GM21526 (cell line): Measurements from ENCODE around the gene SHISAL1.
"Not testable (repeated sequence)": the region's sequence is repeated elsewhere in the genome, so short reads cannot be mapped to it uniquely, and the experiment has no call there.

Source experiments
- ATAC-seq: cut with Tn5 transposase; IDR thresholded peaks from one replicate; pipeline ENCODE4 v1.9.1; 2021; ENCODE audit warnings: moderate library complexity; ENCODE audit not compliant: unreplicated experiment, low FRiP score

Gene SHISAL1

DNA sequence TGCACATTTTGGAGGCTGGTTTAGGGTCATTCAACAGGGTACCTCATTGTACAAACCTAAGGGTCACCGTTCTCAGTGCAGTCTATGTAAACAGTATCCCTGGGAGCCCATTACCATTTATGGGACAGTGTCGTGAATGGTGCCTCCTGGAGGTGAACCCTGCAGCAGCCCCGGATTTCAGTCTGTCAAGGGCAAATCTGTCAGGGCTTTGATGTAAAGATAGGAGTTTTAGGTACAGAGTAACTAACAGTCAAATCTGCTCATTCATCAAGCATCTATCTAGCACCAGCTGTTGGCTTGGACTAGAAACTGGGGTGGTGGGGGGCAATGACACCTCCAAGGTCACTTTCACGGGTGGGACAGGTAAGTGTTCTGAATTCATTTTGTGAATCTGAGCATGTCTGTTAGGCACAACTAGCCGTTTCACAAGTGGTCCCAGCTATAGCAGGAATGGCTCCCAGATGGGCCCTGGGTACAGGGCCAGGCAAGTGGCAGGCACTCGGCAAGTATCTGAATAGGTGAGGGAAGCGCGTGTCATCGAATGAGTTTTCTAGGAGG lies 68.4 kb downstream of the SHISAL1 start:
- ATAC-seq = no peak

GRCh38 chr22:44243761-44244160 lies 69.0 kb downstream of the SHISAL1 start:
- ATAC-seq = no peak

DNA sequence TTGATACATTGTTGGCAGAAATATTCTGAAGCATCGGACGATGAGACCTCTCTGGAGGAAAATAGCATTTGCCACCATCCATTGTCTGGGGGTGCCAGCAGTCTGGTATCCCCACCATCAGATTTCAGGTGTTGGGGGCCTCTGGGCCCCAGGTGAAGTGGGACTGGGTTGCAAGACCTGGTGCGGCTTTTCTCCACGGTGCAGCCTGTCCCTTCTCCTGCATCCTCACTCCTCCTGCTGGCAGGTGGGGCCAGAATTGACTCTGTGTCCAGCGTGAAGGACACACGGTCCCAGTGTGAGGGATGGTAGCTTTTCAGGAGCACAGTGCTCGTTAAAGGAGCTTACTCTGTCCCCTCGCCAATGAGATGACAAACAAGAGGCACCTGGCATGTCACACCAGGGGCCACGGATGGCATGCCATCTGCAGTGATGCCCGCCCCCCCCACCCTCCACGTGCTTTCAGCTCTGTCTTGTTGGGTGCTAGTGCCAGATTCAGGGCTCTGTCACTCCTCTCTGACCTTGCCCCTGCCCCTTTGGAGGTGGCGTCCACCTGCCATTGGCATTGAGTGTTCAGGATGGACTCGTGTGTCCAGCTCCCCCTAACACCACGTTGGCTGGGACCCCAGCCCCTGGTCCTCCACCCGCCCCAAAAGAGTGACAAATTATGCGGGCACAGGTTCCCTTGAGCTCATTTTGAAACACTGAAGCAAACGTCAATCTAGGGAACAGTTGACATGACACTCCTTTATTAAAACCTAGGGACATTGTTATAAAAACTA lies 69.6 kb downstream of the SHISAL1 start:
- ATAC-seq = no peak

- not testable (repeated sequence) for ATAC-seq
These were observed 71.6 kb downstream of the SHISAL1 start for GRCh38 chr22:44241121-44241520.

GRCh38 chr22:44237290-44237689 lies 75.5 kb downstream of the SHISAL1 start:
- no peak for ATAC-seq

- ATAC-seq = not testable (repeated sequence)
These were observed 78.4 kb downstream of the SHISAL1 start for GRCh38 chr22:44234372-44234771.

GRCh38 chr22:44231233-44231632 lies 81.5 kb downstream of the SHISAL1 start:
- no peak for ATAC-seq

- ATAC-seq = no peak
These were observed 82.9 kb downstream of the SHISAL1 start for GRCh38 chr22:44229809-44230208.

- no peak for ATAC-seq
These were observed 83.4 kb downstream of the SHISAL1 start for GRCh38 chr22:44229331-44229730.

GRCh38 chr22:44225812-44226211 lies 86.9 kb downstream of the SHISAL1 start:
- ATAC-seq = no peak

- ATAC-seq = no peak
These were observed 87.6 kb downstream of the SHISAL1 start for GRCh38 chr22:44225091-44225689.

DNA sequence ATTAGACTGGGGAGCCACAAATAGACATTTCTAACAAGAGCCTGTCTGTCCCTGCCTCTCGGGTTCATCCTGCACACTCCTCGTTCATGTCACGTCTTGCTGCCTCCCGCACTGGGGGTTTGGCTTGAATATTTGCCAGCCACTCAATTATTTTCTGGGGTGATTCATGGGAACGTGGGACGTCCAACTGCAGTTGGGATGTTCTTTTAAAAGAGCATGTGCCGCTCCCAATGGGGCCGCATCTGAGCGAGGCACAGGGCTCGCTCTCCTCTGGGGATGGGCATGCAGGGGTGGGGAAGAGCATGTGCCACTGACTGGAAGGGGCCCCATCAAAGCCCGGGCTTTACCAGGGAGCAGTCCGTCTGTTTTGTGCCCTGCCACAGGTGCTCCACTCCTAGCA lies 88.6 kb downstream of the SHISAL1 start:
- ATAC-seq = no peak

- no peak for ATAC-seq
These were observed 90.9 kb downstream of the SHISAL1 start for GRCh38 chr22:44221710-44222475.

- no peak for ATAC-seq
These were observed 91.7 kb downstream of the SHISAL1 start for GRCh38 chr22:44220727-44221680.

DNA sequence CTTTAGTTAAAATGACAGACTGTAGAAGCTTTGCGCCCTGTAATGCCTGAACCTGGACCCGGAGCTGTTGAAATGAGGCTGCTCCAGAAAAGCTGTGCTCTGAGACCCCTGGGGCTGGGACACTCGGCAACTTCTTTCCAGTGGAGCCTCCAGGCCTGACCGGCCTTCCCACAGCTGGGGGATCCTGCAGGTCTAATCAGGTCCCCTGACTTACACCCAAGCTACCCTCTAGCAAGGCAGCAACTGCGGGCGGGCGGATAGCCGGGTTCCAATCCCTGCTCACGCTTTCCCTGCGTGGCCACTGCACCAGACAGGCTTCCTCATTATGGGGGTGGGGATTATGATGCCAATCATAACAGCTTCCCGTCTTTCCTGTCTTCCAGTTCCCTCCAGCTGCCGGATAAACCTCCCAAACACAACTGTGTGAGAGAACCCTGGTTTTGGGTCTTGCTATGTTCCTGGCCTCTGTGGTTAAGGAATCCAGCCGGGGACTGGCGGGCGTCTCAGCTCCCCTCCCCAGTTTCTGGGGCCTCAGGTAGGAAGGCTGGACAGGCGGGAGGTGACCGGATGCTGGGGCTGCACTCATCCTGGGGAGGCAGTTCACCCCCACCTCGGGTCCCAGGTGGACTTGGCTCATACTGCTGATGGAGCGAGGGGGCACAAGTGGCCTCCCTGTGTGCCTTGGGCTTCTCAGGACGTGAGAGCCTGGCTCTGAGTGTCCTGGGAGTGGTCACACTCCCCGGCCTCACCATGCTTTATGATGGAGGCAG lies 93.5 kb downstream of the SHISAL1 start:
- ATAC-seq = no peak

- no peak for ATAC-seq
These were observed 94.7 kb downstream of the SHISAL1 start for GRCh38 chr22:44218071-44218470.

- no peak for ATAC-seq
These were observed 95.4 kb downstream of the SHISAL1 start for GRCh38 chr22:44217346-44217745.

DNA sequence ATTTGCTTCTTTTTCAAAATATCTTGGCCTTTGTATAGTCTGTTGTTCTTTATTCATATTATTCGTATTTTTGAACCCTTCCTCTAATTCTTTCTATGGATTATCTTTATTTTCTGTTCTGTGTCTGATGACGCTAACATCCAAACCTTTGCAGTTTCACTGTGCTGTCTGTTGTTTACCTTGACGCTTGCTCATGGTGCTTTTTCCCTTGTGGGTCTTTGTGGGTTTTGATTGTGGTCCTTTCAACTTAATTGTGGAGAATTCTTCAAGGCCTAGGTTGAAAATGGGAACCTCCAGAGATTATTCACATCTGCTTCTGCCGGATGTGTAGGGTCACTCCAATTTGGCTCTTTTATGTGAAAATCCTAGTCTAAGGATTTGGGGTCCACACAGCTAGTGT lies 97.5 kb downstream of the SHISAL1 start:
- no peak for ATAC-seq

DNA sequence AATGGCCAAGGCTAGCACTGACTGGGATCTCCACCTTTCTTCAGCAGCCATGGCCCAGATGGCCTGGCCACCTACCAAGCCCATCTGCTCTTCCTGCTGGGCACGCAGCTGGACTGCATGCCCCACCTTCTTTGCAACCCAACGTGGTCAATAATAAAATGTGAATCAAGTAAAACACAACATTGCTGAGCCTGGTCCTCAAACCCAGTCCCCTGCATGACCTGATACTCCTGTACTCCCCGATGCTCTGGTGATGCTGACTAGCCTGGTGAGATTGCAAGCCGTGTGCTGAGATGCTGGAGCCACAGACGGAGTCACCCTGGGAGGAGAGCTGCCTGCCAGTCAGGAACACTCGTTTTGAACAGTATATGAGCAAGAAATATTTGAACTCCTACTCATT lies 98.0 kb downstream of the SHISAL1 start:
- no peak for ATAC-seq
